BJ (cell line): ENCODE measurements around the gene CDCA4. TPM values are rescaled to one million over a fixed set of nuclear protein-coding genes. Genes with fewer than 3 reads are reported as not detected.

Source experiments
- CTCF ChIA-PET: fragments of 350-600 bp; formaldehyde crosslinking; extraction: SDS; loops from one replicate; lab custom pipeline; 2021; ENCODE audit warnings: antibody characterized with exemption, inconsistent platforms; lab: Yijun Ruan, JAX
- POLR2A ChIA-PET: fragments of 300-600 bp; sonication (Branson Sonifier 250); formaldehyde crosslinking; extraction: SDS; loops from one replicate; lab custom pipeline; 2021; ENCODE audit warnings: antibody characterized with exemption; lab: Charles Lee
- DNase-seq: peaks from one replicate; pipeline ENCODE4 v3.0.0-alpha.2; 2011; ENCODE audit warnings: low read depth
- H3K27me3 ChIP-seq: 2 replicates; pipeline ENCODE4 v1.6.0; 2011; ENCODE audit warnings: low read length; ENCODE audit not compliant: control insufficient read depth, insufficient read depth
- H3K36me3 ChIP-seq: 2 replicates; pipeline ENCODE4 v1.5.1; 2011; ENCODE audit warnings: low read length; ENCODE audit not compliant: control insufficient read depth, insufficient read depth
- H3K4me3 ChIP-seq: 2 replicates; pipeline ENCODE4 v1.5.1; 2011; ENCODE audit warnings: low read depth, mild to moderate bottlenecking, control low read depth, low read length
- polyA plus RNA-seq: library from polyadenylated mRNA; depleted of rRNA; stranded (reverse); fragments of >200 nt; gene quantifications from 2 replicates; pipeline ENCODE4 v1.2.3, GENCODE V29; 2011
- TF ChIP-seq, protein P1 (sequence below): IDR thresholded peaks from 2 replicates; pipeline ENCODE4 v1.5.1; 2011; ENCODE audit warnings: low read depth, mild to moderate bottlenecking, control low read depth, inconsistent platforms, low read length, moderate library complexity; ENCODE audit not compliant: insufficient read depth

The CDCA4 gene
- polyA plus RNA-seq, 1 experiment, result 16.6 TPM

DNA sequence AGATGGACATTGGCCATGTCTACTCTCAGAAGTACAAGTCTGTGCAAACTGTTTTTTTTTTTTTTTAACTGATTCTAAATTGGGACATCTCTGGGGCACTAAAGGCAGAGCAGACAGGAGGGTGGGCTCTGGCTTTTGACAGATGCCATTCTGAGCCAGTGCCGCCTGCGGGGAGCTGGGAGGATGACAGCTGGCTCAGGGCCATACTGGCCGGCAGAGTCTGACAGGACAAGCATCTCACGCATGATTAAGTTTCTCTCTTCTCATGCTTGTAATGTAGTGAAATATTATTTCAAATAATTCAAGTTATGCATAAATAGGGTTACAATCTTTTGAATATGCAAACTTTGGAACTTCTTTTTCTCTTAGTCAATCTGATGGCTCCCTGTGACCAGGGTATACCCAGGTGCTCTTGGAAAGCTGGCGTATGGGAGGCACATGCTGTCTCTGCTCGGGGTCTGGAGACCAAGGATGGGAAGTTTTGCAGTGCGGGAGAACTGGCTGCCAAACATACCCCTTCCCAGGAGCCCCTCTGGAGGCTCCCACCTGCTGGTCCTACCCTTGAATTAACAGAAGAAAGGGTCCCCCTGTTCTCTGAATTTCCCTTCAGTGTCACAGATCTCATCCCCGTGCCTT, 7.6 kb downstream of the CDCA4 start:
- Histone ChIP-seq H3K27me3 (no peaks in the 10 kb centered on the region), H3K4me3 (no peak overlapping the region), H3K36me3 (peaks cover 10% of the 10 kb centered on the region)
- no peak for DNase-seq
- POLR2A ChIA-PET, result no interaction called here
- CTCF ChIA-PET, result interaction anchor here (0.7 to 3.4 kb wide), 6 partner anchors 9 to 77 kb away, joined by 3 to 13 read pairs (median 5); no protein-coding TSS in a partner anchor
- TF ChIP-seq, protein P1, sequence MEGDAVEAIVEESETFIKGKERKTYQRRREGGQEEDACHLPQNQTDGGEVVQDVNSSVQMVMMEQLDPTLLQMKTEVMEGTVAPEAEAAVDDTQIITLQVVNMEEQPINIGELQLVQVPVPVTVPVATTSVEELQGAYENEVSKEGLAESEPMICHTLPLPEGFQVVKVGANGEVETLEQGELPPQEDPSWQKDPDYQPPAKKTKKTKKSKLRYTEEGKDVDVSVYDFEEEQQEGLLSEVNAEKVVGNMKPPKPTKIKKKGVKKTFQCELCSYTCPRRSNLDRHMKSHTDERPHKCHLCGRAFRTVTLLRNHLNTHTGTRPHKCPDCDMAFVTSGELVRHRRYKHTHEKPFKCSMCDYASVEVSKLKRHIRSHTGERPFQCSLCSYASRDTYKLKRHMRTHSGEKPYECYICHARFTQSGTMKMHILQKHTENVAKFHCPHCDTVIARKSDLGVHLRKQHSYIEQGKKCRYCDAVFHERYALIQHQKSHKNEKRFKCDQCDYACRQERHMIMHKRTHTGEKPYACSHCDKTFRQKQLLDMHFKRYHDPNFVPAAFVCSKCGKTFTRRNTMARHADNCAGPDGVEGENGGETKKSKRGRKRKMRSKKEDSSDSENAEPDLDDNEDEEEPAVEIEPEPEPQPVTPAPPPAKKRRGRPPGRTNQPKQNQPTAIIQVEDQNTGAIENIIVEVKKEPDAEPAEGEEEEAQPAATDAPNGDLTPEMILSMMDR, result no peak

DNA sequence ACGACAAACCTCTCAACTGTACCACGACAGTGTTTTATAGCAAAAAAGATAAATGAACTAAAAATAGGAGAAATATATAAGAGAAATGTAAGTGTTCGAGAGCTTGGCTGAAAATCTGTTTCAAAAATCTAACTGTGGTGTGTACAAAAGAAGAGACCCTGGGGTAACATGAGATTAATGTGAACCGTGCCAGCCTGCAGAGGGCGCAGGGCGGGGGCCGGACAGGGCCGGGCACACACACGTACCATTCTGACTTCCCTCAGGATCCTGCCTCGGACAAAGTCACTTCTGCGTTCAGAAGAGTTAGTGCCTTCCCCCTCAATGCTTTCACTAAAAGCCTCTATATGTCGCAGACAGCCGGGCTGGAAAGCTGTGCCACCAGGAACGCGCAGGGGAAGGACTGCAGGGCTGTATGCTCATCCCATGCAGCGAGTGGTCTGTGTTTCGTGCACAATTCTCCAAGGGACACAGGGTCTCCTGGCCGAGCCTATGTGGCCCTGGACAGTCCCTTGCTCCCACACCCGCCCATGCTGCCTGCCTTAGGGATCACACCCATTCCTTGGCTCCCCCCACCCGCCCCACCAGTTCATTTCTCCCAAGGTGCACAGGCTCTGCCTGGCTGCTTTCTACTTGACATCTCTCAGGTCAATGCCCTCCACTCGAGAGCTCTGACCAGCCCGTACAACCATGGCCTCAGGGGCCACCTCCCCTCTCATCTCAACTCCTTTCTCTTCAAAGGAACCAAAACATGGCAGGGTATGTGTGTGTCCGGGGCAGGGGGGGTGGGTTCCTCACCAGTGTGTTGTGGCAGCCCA, 8.5 kb downstream of the CDCA4 start:
- H3K27me3 ChIP-seq, result no peaks in the 10 kb centered on the region
- no peak for DNase-seq
- peaks cover 10% of the 10 kb centered on the region for H3K36me3 ChIP-seq
- TF ChIP-seq, protein P1, result peak; percentile 39; the same call in 1 of the 2 replicates
- POLR2A ChIA-PET, result no interaction called here
- CTCF ChIA-PET, result interaction anchor here (0.6 to 3.4 kb wide), 7 partner anchors 13 to 78 kb away, joined by 3 to 13 read pairs (median 4); no protein-coding TSS in a partner anchor
- no peak overlapping the region for H3K4me3 ChIP-seq

DNA sequence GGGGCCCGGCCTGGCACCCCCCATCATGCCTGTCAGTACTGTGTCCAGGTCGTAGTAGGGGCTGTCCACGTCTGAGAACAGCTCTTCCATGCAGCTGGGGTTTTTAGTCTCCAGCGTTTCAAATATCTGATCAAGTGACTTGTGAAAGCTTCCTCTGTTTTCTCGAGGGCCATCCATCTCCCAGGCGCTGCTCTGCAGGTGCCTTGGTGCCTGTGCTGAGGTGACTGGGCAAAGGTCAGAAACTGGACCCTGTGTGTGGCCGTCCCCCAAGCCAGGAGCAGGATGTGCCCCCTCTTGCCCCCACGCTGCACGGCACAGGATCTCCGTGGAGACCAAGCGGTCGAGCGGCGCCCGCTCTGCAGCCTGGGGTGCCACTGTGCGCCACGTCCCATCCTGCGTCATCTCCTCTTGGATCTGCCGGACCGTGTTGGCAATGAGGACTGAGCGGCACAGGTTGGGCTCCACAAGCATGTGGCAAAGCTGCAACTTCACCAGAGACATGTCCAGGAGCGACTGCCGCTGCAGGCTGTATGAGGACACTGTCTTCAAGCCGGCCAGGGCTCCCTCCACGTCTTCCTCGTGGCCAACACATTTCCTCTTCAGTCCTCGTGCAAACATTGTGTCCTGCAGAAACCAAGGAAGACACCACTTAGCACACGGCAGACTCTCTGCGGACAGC, 9.4 kb downstream of the CDCA4 start:
- H3K4me3 ChIP-seq, result no peak overlapping the region
- ChIA-PET CTCF (interaction anchor here (0.6 to 3.4 kb wide), 4 partner anchors 12 to 38 kb away, joined by 3 to 8 read pairs (median 4); no protein-coding TSS in a partner anchor), POLR2A (no interaction called here)
- TF ChIP-seq, protein P1, result no peak
- no peak for DNase-seq
- H3K27me3 ChIP-seq, result no peaks in the 10 kb centered on the region
- peaks cover 10% of the 10 kb centered on the region for H3K36me3 ChIP-seq

DNA sequence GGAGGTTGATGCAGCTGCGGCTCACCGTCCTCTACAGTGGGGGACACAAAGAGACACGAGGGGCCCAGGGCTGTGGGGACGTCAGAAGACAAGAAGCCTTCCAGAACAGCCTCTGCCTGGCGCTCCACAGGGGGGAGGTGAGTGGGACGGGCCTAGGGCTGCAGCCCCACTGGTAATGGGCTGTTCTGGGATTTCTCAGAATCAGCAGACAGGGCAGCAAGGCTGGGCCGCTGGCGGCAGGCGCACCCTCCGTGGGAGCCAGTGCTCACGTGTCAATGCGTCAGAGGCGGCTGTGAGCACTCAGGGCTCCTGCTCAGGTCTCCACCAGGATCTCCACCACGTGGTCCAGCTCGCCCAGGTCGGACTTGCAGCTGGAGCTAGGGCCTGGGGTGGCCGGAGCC, 10.0 kb downstream of the CDCA4 start:
- peaks cover 10% of the 10 kb centered on the region for H3K36me3 ChIP-seq
- H3K4me3 ChIP-seq, result no peak overlapping the region
- ChIA-PET CTCF (interaction anchor here (1.6 to 3.4 kb wide), 2 partner anchors 35 to 37 kb away, joined by 4 to 8 read pairs; no protein-coding TSS in a partner anchor), POLR2A (no interaction called here)
- TF ChIP-seq, protein P1, result no peak
- DNase-seq, result no peak
- H3K27me3 ChIP-seq, result no peaks in the 10 kb centered on the region
